HG03457 (cell line): ENCODE measurements around the gene SLC25A19.

ENCODE experiments used
- ATAC-seq: cut with Tn5 transposase; IDR thresholded peaks from one replicate; pipeline ENCODE4 v1.9.1; 2021; ENCODE audit warnings: moderate number of reproducible peaks; ENCODE audit not compliant: unreplicated experiment

Gene SLC25A19

DNA sequence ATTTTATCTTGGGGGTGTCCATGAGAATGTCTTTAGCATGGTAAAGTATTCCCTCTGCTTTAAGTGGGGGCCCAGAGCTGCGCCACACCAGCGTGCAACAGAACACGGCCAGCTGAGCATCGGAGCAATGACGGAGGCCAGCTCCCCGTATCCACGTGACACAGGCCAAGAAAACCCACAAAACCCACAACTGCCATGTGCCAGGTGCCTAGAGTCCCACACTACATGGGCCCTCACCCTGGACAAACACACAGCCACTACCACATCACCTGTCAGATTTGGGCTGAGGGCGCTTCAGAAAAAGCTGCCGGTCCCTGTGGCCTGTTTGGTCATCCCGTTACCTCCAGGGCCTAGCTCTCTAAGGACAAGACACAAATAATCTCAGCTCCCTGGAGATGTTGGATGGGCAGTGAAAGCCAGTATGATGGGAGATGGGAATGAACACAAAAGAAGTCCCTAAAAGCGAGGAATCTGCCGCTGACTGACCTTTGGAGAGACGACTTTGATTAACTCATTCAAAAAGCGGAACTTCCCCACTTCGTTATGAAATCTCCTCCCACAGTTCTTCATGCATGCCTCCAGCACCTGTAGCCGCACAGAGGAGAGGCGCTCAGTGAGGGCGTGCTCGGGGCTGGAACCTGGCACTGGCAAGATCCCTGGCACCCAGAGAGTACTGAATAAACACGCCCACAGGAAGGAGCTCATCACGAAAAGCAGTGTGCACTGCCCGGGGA lies 44.9 kb downstream of the SLC25A19 start:
- no peak for ATAC-seq

DNA sequence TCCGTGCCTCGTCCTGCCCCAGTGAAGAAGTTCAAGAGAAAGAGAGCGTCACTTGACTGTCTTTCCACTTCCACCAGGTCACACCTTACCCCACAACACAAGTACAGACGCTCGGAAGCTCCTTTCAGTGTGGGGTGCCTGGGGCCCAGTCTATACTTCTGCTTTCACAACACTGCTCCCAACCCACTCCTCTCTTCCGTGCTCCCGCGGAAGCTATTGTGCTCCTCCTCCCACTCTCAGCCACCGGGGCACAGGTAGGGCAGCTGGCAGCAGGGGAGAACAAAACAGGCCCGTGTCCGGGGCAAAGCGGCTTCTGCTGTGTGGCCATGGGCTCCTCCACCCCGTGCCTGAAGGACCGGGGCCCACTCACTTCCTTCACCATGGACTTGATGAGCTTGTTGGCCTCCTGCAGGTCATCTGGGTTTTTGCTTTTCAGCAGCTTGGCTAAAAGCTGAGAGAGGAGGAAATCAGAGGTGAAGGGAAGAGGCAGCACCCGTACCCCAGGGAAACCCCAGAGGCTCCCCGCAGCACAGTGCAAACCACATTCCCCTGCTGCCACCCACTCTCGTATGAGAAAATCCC lies 46.7 kb downstream of the SLC25A19 start:
- no peak for ATAC-seq

DNA sequence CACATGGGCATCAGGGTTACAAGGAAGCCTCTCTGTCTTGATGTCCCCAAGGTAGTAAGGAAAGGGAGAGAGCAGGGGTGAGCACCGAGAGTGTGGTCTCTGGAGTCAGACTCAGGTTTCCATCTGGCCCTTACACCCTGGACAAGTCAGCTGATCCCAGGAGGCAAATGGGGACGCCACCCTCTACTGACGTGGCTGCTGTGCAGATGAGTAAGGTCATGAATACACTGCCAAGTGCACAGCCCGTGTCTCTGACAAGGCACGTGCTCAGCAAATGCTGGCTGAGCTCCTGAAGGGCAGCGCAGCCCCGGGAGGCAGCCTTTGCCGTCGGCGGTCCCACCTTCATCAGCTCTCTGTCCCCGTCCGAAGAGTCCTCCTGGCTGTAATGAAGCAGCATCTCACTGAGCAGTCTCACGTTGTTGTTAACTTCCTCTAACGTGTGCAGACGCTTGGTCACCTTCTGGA lies 47.2 kb downstream of the SLC25A19 start:
- no peak for ATAC-seq

DNA sequence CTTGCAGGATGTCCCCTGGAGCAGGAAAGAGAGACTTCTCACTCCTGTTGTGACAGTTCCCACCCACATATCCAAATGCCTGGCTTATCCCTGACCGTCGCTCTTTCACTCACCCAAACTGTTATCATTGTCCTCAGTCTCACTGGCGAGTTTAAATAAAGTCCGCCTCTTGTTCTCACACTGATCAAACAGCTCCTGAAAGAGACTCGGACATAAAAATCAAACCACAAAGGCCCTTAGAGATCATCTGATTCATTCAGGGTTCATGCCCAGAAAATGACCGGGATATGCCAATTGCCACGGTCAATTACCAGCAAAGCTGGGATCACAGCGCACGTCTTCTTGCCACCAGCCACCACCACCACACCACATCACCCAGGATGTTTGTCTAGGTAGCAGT lies 47.7 kb downstream of the SLC25A19 start:
- ATAC-seq: no peak

DNA sequence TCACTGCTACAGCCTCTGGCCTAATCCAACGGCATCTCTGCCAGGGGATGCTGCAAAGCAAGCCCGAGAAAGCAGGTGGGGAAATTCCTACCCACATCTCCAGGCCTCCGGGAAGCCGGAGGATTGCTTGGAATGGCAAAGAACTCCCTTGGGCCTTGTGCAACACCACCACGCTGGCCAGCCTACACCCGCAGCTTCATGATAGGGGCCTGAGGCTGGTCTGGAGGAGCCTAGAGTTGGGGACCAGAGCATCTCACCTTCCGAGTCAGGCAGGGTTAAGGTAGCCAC lies 48.1 kb downstream of the SLC25A19 start:
- ATAC-seq: no peak

DNA sequence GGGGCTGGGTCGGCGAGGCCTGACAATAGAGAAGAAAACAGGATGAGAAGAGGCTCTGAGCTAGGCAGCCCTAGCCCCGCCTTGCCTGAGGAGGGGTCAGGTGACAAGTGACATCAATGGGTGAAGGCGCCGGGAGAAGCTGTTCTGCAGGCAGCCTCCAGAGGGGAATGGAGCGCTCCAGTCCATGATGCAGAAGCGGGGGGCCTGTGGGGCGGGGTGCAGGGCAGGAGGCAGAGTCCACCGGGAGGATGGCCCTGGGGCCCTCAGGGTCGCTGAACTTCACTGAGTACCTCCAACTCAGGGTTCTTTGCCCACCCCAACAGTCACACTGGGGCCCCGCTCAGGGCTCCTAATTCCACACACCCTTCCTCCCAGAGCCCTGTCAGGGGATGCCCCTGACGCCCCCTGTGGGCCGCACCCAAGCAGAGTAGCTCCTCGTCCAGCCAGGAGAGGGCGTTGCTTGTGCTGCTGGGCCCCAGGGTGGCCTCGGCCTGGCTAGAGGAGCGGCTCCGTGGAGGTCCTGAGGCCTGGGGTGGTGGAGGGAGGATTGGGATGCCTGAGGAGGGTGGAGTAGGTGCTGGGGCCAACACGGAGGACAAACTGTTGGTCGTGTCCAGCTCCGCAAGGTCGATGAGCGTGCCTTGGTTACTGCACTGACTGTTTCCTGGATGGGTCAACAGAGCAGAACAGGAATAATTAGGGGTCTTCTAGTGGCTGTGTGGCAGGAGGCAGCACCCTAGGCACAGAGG lies 48.7 kb downstream of the SLC25A19 start:
- ATAC-seq: no peak

DNA sequence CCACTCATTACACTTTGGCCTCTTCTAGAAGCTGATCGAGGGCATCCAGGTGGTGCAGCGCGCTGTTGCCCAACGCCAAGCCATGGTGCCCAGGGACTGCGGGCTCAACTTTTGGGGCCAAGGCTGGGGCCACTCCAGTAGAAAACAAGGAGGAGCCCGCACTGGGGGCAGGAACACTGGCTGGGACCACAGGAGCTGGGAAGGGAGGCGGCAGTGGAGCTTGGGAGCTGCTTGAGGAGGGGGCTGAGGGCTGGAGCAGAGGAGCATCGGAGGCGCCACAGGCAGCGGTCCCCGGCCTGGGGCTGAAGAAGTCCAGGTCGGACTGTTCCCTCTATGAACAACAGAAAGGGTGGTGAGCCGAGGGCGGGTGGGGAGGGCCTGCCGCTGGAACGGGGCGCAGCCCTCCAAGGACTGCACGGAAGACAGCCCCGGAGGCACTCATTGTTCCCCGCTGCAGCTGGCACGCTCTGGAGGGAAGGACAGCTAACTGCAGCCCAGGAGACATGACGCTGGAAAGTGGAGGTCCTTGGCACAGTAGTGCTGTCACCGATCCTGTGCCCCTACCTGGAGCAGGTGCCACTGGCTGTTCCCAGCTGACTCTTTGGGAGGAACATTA lies 49.3 kb downstream of the SLC25A19 start:
- ATAC-seq: no peak

DNA sequence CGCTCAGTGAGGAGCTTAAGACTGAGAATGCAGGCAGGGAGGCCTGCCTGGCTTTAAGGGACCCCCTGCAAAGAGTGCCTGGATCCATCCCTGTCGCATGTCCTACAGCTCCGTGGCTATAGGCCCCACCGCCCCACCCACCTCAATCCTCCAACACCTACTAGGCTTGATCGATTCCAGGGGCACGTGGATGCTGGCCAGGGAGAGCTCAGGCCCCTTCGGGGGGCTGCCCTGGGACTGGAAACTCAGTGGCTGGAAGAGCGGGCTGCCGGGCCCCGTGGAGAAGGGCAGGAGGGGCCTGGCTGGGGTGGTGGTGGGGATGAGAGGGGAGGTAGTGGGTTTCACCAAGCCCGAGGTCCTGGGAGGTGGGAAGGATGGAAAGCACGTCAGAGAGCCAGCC lies 50.0 kb downstream of the SLC25A19 start:
- no peak for ATAC-seq

DNA sequence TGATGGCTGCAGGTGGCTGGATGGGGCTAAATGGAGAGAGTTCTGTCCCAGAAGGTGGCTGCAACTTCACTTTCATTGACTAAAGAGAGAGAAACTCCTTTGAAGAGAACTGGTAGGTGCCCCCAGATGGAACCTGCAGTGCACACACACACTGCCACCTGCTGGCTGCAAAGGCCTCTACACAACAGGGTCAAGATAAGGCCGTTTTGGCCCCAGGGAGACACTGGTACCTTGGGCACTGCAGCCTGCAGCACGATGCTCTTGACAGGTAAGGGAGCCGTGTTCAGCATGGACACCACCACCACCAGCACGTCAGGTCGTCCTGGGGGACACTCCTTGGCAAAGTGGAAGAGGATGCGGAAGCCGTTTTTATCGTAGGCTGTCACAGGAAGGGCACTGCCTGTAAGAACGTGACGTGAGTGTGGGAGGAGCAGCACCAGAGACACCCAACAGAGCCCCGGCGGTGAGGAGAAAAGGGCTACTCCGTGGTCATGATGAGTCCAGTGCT lies 50.5 kb downstream of the SLC25A19 start:
- no peak for ATAC-seq

DNA sequence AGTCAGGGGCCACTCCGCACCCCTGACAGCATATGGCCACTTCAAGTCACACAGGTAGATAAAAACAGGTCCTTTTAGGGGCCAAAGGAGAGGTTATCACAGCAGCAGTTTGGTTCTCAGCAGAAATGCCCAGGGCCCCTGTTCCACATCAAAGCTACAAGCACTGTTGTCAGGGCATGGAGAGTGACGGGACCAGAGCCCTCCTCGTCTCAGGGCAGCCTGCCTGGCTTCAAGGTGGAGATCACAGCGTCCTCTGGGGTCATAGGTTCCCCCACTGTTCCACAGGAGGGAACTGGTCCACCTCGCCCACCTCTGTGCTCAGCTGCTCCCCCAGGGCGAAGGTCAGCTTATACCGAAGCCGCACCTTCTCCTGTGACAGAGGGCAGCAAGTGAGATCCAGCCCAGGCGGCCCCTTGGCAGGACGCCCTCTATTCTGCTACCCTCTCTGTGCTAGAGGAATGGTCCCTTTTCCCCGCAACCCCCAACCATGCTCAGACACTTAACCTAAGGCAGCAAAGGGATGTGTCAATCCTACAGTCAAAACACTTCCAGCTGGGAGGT lies 51.1 kb downstream of the SLC25A19 start:
- no peak for ATAC-seq

DNA sequence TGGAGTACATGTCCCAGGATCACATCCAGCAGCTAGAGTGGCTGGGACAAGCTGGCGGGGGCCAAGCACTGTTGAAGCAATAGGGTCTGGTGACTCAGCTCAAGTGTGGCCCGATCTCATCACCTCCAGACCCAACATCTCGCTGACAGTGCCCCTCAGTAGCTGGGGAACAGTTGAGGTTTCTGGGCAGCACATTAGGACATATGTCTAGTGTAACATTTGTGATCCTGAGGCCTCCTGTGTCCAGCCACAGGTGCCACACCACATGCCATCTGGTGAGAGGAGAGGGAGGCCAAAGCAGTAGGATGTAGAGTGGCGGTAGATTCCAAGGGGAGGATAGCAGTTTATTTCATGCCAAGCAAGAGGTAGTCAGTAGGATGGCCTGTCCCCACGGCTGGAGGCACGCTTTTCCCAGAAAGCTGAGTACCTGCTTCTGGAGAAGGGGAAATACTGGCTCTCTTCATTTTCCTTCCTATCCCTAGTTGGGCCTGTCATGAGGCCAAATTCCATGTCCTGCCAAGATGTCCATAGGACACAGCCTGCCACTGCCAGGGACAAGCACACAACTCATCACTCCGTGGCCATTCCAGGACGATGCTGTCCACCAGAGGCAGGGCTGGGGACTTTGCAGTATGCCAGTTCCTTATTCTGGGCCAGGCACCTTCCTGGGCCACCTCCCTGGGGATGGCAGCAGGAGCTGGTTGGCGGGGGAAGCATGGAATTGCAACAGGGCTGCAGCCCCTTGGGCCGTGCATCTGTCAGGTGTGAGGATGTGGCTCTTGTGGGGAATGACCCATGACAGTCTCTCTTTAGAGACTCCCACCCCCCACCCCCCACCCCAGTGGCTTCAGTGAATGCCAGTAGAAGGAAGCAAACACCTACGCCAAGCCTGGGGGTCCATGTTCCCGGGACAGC lies 51.9 kb downstream of the SLC25A19 start:
- ATAC-seq: no peak

DNA sequence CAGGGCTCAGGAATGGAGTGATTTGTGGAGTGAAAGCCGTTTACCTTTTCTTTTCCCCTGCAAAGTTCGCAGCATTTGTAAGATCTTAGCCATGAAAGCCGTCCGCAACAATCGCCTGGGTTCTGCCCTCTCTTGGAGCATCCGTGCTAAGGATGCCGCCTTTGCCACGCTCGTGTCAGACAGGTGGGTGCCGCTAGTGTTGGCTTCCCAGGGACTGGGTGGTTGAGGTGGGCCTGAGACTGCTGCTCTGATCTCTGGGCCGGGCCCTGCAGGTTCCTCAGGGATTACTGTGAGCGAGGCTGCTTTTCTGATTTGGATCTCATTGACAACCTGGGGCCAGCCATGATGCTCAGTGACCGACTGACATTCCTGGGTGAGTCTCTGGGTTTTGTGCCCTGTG lies 56.4 kb downstream of the SLC25A19 start:
- ATAC-seq: no peak

DNA sequence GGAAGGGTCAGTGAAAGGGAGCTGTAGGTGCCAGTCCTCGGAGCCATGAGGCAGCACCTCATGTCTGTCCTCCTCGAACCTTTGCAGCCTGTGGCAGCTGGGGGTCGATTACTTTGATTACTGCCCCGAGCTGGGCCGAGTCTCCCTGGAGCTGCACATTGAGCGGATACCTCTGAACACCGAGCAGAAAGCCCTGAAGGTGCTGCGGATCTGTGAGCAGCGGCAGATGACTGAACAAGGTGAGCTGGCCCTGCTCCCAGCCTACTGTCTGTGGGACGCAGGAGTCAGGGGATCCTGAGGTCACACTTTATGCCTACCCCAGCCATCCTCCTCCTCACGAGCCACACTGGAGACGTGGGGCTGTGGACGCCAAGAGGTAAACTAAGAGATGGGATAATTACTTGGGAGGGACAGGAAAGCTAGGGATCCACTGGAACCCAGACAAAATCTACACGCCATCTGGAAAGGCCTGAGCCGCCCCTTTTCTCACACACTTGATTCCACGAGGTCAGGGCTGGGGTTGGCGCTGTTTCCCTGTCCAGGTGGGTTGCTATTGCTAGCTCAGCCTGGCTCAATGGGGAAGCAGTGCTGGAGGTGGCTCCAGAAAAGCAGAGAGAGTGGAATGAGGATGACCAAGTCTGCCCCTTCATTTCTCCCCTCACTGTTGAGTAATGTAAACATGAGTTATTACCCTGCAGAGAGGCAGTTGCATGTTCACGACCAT lies 57.3 kb downstream of the SLC25A19 start:
- ATAC-seq: no peak

DNA sequence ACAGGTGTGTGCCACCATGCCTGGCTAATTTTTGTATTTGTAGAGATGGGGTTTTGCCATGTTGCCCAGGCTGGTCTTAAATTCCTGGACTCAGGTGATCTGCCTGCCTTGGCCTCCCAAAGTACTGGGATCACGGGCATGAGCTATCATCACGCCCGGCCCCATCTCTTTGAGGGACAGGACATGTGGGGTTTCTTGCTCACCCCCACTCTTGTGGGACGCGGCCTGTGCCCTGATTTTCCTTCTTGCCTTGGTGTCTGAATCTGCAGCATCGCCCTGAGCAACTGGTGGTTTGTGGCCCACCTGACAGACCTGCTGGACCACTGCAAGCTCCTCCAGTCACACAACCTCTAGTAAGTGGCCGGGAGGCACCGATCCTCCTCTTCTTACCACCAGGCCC lies 58.2 kb downstream of the SLC25A19 start:
- no peak for ATAC-seq

DNA sequence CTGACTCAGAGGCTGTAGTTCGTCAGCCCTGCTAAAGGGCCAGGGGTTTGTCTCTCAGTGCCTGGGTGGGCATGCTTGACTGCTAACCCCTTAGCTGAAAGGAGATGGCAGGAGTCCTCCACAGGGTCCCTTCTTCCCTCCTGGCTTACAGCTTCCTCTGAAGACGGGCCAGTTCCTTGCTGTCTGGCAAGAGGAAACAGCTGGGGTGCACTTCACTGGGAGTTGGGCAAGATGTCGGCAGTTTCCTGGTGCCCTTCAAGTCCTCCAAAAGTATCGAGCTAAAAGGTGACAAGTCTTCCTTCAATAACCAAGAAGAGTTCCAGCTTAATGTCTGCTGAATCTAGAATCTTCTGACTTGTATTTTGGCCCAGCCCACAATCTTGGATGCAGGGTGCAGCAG lies 60.4 kb downstream of the SLC25A19 start:
- ATAC-seq: no peak

DNA sequence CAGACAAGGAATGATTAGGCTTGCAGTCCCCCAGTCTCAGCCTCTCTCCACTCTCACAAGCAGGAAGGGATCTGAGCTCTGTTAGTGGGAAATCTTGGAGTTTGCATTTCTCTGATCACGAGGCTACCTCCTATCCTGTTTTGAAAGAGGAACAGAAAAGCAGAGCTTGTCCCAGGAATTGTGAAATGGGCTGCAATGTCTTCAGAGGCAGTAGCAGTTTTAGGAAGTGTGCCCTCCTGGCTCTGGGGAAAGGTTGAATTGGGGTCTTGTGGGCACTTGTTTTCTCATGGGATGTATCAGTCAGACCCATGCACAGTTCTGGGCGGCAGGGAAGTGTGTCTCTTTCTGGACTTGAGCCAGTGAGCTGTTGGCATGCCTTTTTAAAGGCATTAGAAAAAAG lies 60.9 kb downstream of the SLC25A19 start:
- ATAC-seq: no peak

DNA sequence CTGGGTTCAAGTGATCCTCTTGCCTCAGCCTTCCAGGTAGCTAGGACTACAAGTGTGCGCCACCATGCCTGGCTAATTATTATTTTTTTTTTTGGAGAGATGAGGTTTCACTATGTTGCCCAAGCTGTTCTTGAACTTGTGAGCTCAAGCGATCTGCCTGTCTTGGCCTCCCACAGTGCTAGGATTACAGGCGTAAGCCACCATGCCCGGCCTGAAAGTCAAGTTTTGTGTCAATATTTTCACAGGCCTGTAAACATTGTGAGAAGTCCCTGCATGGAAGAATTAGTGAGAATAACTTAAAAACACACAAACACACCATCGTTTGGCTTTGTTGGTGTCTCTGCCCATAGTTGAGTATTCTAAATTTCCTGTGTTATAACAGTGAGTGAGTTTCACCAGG lies 61.5 kb downstream of the SLC25A19 start:
- no peak for ATAC-seq

DNA sequence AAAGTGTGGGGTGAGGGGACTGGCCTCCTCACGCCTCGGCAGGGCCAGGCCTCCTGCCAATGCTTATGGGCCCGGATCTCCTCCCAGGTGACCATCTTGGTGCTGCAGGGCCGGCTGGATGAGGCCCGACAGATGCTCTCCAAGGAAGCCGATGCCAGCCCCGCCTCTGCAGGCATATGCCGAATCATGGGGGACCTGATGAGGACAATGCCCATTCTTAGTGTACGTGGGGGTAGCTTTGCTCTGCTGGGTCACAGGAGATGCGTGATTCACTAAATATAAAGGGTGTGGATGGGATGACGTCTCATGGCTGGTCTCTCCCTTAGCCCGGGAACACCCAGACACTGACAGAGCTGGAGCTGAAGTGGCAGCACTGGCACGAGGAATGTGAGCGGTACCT lies 64.2 kb downstream of the SLC25A19 start:
- no peak for ATAC-seq
